ENCODE results near the gene DNER. TPM values are rescaled to one million over a fixed set of nuclear protein-coding genes. Genes with fewer than 3 reads are reported as not detected.

Gene DNER
- total and polyA plus RNA-seq, 2 experiments from 2014 or later, result 4.7 to 8.8 TPM

DNA sequence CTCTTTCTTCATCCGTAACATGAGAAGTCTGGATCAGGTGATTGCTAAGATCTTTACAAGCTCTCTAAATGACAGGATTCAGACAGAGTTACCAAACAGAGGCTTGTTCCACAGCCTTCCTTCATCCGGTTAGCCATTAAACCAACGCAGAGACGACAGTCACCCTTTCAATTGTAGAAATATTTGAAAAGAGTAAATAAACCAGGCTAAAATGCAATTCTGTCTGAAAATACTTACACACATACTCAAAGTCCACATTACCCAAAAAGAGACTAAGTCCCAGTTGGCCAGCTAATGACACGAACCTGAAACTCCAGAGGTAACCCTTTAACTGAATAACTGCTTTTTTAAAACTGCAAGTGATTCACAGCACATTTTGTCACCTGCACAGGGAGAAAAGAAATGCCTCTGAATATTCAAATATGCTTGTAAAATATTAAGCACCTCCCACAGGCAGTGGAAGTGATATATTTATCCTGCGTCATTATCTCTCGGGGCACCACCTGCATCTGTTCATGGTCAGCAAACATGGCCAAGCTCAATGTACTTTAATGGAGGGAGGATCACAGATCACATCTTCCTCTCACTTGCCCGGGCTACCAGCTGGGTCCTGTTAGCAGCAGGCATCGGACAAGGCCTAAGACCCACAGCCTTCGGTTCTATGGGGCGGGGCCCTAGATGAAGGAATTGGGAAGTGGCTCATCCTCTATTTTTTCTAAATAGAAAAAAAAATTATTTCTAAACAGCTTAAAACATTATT lies 38.8 kb upstream of the DNER start:
- peak; percentile 28 for DNase-seq (ENCODE audit: low spot score)
- no peaks in the 10 kb centered on the region for H3K27me3 ChIP-seq (ENCODE audit: insufficient read depth)
- no peak overlapping the region for H3K4me2 ChIP-seq
- no peak overlapping the region for H3K4me3 ChIP-seq
- no peaks in the 10 kb centered on the region; the same call in 1 of the 2 replicates for H3K4me1 ChIP-seq (ENCODE audit: insufficient read depth)
- Mint-ChIP-seq H3K9me3 (peaks cover 2% of the 10 kb centered on the region; the same call in 1 of the 3 replicates), H3K4me1 (peaks cover 14% of the 10 kb centered on the region), H3K4me3 (no peak overlapping the region), H3K36me3 (ENCODE audit: low read depth) (no peaks in the 10 kb centered on the region; the same call in 2 of the 3 replicates), H3K27me3 (ENCODE audit: insufficient read depth, low read depth, poor library complexity) (no peaks in the 10 kb centered on the region), H3K27ac (no peak overlapping the region)
- no peaks in the 10 kb centered on the region for H3F3A ChIP-seq (replicated peaks; ENCODE audit: low read depth)
- no peaks in the 10 kb centered on the region for H3K9me2 ChIP-seq (ENCODE audit: insufficient read depth)
- TF ChIP-seq, protein P1, sequence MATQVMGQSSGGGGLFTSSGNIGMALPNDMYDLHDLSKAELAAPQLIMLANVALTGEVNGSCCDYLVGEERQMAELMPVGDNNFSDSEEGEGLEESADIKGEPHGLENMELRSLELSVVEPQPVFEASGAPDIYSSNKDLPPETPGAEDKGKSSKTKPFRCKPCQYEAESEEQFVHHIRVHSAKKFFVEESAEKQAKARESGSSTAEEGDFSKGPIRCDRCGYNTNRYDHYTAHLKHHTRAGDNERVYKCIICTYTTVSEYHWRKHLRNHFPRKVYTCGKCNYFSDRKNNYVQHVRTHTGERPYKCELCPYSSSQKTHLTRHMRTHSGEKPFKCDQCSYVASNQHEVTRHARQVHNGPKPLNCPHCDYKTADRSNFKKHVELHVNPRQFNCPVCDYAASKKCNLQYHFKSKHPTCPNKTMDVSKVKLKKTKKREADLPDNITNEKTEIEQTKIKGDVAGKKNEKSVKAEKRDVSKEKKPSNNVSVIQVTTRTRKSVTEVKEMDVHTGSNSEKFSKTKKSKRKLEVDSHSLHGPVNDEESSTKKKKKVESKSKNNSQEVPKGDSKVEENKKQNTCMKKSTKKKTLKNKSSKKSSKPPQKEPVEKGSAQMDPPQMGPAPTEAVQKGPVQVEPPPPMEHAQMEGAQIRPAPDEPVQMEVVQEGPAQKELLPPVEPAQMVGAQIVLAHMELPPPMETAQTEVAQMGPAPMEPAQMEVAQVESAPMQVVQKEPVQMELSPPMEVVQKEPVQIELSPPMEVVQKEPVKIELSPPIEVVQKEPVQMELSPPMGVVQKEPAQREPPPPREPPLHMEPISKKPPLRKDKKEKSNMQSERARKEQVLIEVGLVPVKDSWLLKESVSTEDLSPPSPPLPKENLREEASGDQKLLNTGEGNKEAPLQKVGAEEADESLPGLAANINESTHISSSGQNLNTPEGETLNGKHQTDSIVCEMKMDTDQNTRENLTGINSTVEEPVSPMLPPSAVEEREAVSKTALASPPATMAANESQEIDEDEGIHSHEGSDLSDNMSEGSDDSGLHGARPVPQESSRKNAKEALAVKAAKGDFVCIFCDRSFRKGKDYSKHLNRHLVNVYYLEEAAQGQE (IDR thresholded peaks at IDR 0.05; ENCODE audit: unreplicated experiment), result no peak
- TF ChIP-seq, protein P2, sequence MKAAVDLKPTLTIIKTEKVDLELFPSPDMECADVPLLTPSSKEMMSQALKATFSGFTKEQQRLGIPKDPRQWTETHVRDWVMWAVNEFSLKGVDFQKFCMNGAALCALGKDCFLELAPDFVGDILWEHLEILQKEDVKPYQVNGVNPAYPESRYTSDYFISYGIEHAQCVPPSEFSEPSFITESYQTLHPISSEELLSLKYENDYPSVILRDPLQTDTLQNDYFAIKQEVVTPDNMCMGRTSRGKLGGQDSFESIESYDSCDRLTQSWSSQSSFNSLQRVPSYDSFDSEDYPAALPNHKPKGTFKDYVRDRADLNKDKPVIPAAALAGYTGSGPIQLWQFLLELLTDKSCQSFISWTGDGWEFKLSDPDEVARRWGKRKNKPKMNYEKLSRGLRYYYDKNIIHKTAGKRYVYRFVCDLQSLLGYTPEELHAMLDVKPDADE (IDR thresholded peaks at IDR 0.05), result no peak
- no peak overlapping the region for H2AFZ ChIP-seq
- no peak; the same call in 2 of the 3 replicates for ATAC-seq
- H3K27ac ChIP-seq (ENCODE audit: low read depth), result no peak overlapping the region
- H4K20me1 ChIP-seq (replicated peaks; ENCODE audit: insufficient read depth), result no peaks in the 10 kb centered on the region
- H3K36me3 ChIP-seq (ENCODE audit: insufficient read depth), result no peaks in the 10 kb centered on the region
- no peaks in the 10 kb centered on the region for H3K79me2 ChIP-seq (replicated peaks; ENCODE audit: insufficient read depth)

DNA sequence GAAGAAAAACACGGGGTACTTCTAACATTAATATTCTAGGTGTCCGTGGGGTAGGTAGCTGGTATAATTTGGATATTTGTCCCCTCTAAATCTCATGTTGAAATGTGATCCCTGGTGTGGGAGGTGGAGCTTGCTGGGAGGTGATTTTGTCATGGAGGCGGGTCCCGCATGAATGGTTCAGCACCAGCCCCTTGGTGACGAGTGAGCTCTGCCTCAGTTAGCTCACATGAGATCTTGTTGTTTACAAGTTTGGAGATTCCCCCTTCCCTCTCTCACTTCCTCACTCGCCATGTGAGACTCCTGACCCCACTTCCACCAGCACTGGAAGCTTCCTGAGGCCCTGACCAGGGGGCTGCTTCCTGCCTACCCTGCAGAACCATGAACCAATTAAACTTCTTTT lies 35.4 kb upstream of the DNER start:
- Histone ChIP-seq H3K27ac (ENCODE audit: low read depth) (no peak overlapping the region), H3F3A (replicated peaks; ENCODE audit: low read depth) (no peaks in the 10 kb centered on the region), H3K9me2 (ENCODE audit: insufficient read depth) (no peaks in the 10 kb centered on the region), H3K36me3 (ENCODE audit: insufficient read depth) (no peaks in the 10 kb centered on the region), H2AFZ (no peak overlapping the region), H3K4me1 (ENCODE audit: insufficient read depth) (no peaks in the 10 kb centered on the region; the same call in 1 of the 2 replicates), H4K20me1 (replicated peaks; ENCODE audit: insufficient read depth) (no peaks in the 10 kb centered on the region), H3K79me2 (replicated peaks; ENCODE audit: insufficient read depth) (no peaks in the 10 kb centered on the region), H3K4me3 (no peak overlapping the region), H3K4me2 (no peak overlapping the region), H3K27me3 (ENCODE audit: insufficient read depth) (no peaks in the 10 kb centered on the region)
- Mint-ChIP-seq H3K4me1 (peaks cover 14% of the 10 kb centered on the region), H3K36me3 (ENCODE audit: low read depth) (peaks cover 4% of the 10 kb centered on the region; the same call in 1 of the 3 replicates), H3K4me3 (no peak overlapping the region), H3K27me3 (ENCODE audit: insufficient read depth, low read depth, poor library complexity) (no peaks in the 10 kb centered on the region), H3K9me3 (peaks cover 7% of the 10 kb centered on the region; the same call in 2 of the 3 replicates), H3K27ac (no peak overlapping the region)
- no peak for ATAC-seq
- DNase-seq (ENCODE audit: low spot score), result no peak
- TF ChIP-seq, protein P2 (IDR thresholded peaks at IDR 0.05), result no peak
- TF ChIP-seq ZNF331 (CRISPR knock-in tag; IDR thresholded peaks at IDR 0.05; ENCODE audit: low read depth) (no peak), NANOG (IDR thresholded peaks at IDR 0.05; ENCODE audit: borderline replicate concordance) (no peak), STAT1 (IDR thresholded peaks at IDR 0.05; ENCODE audit: unreplicated experiment) (no peak), CREB1 (CRISPR knock-in tag; IDR thresholded peaks at IDR 0.05; ENCODE audit: low read depth) (no peak), EZH2phosphoT487 (IDR thresholded peaks at IDR 0.05; ENCODE audit: unreplicated experiment) (no peak), POLR2AphosphoS5 (IDR thresholded peaks at IDR 0.05; ENCODE audit: low read depth) (no peak), ZNF114 (CRISPR knock-in tag; IDR thresholded peaks at IDR 0.05) (no peak), JUNB (IDR thresholded peaks at IDR 0.05; ENCODE audit: unreplicated experiment) (no peak)
- TF ChIP-seq, protein P3, sequence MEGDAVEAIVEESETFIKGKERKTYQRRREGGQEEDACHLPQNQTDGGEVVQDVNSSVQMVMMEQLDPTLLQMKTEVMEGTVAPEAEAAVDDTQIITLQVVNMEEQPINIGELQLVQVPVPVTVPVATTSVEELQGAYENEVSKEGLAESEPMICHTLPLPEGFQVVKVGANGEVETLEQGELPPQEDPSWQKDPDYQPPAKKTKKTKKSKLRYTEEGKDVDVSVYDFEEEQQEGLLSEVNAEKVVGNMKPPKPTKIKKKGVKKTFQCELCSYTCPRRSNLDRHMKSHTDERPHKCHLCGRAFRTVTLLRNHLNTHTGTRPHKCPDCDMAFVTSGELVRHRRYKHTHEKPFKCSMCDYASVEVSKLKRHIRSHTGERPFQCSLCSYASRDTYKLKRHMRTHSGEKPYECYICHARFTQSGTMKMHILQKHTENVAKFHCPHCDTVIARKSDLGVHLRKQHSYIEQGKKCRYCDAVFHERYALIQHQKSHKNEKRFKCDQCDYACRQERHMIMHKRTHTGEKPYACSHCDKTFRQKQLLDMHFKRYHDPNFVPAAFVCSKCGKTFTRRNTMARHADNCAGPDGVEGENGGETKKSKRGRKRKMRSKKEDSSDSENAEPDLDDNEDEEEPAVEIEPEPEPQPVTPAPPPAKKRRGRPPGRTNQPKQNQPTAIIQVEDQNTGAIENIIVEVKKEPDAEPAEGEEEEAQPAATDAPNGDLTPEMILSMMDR (conservative IDR thresholded peaks at IDR 0.05; ENCODE audit: low read depth in 2 of 2), result no peak

Data from GM23338 (cell line).